Endodermal cell (in vitro differentiated cells): ENCODE measurements around the gene RNASE11. TPM values are rescaled to one million over a fixed set of nuclear protein-coding genes. Genes with fewer than 3 reads are reported as not detected.

Experiments used
- DNase-seq: peaks from one replicate; pipeline ENCODE4 v3.0.0-alpha.2; 2017
- H3K27ac ChIP-seq: 2 replicates; pipeline ENCODE4 v1.5.1; 2013; ENCODE audit warnings: mild to moderate bottlenecking, low read depth, low read length, moderate library complexity
- H3K27me3 ChIP-seq: 2 replicates; pipeline ENCODE4 v1.6.1; 2013; ENCODE audit warnings: mild to moderate bottlenecking, low read length, moderate library complexity; ENCODE audit not compliant: insufficient read depth, control insufficient read depth, poor library complexity, severe bottlenecking
- H3K36me3 ChIP-seq: 2 replicates; pipeline ENCODE4 v1.7.0; 2013; ENCODE audit warnings: mild to moderate bottlenecking, low read length, moderate library complexity; ENCODE audit not compliant: control insufficient read depth, insufficient read depth
- H3K4me1 ChIP-seq: one replicate; pipeline ENCODE4 v1.7.0; 2013; ENCODE audit warnings: low read length; ENCODE audit not compliant: control insufficient read depth, insufficient read depth
- H3K4me3 ChIP-seq: 2 replicates; pipeline ENCODE4 v1.5.1; 2013; ENCODE audit warnings: mild to moderate bottlenecking, low read length, moderate library complexity
- H3K9ac ChIP-seq: 2 replicates; pipeline ENCODE4 v1.6.1; 2013; ENCODE audit warnings: mild to moderate bottlenecking, low read length, moderate library complexity; ENCODE audit not compliant: poor library complexity, severe bottlenecking; ENCODE audit errors: extremely low read depth
- H3K9me3 ChIP-seq: 2 replicates; pipeline ENCODE4 v1.6.1; 2013; ENCODE audit warnings: mild to moderate bottlenecking, low read length, moderate library complexity; ENCODE audit not compliant: control insufficient read depth
- H3K27ac Mint-ChIP-seq: 2 replicates; pipeline ENCODE4 v1.8.0; 2020; ENCODE audit warnings: mixed read lengths
- H3K27me3 Mint-ChIP-seq: 2 replicates; pipeline ENCODE4 v1.8.0; 2021; ENCODE audit warnings: mild to moderate bottlenecking, mixed read lengths; ENCODE audit not compliant: insufficient read depth
- H3K36me3 Mint-ChIP-seq: 2 replicates; pipeline ENCODE4 v1.8.0; 2020; ENCODE audit warnings: low read depth, mixed read lengths
- H3K4me1 Mint-ChIP-seq: 2 replicates; pipeline ENCODE4 v1.8.0; 2020; ENCODE audit warnings: mixed read lengths
- H3K4me3 Mint-ChIP-seq: 2 replicates; pipeline ENCODE4 v1.8.0; 2020; ENCODE audit warnings: mild to moderate bottlenecking, moderate library complexity, mixed read lengths
- H3K9me3 Mint-ChIP-seq: 2 replicates; pipeline ENCODE4 v1.8.0; 2020; ENCODE audit warnings: mild to moderate bottlenecking, mixed read lengths
- CTCF ChIP-seq: fragments of 200-600 bp; sonication (generic); conservative IDR thresholded peaks from 2 replicates; pipeline ENCODE4 v1.5.0; 2021; ENCODE audit warnings: antibody characterized with exemption, mild to moderate bottlenecking
- WGBS, 2 experiments: methylation state at CpG; one replicate each; pipeline versions ENCODE4 v1.1.5 to v1.1.7; 2013; ENCODE audit warnings: missing lambda C conversion rate in 2 of 2, mixed read lengths in 1 of 2; ENCODE audit not compliant: insufficient coverage in 1 of 2, insufficient read length in 1 of 2; 5-methylcytosine and 5-hydroxymethylcytosine counted together
- total RNA-seq, 2 donors: library from RNA; stranded (reverse); fragmentation: NEBNext Ultra II Directional in 1 of 2; extraction: Animal tissue kit (Norgen Biotek cat#: 25700) in 1 of 2; gene quantifications; 2 replicates in 1 of 2; 3 replicates in 1 of 2; pipeline ENCODE4 v1.2.1, GENCODE V29; 2021

RNASE11 gene
- total RNA-seq, 2 donors from 2014 or later, result not detected

- Histone ChIP-seq H3K36me3 (no peaks in the 10 kb centered on the region), H3K27ac (no peak overlapping the region), H3K4me3 (no peak overlapping the region), H3K27me3 (no peaks in the 10 kb centered on the region), H3K9me3 (no peaks in the 10 kb centered on the region), H3K4me1 (peaks cover 7% of the 10 kb centered on the region), H3K9ac (no peak overlapping the region)
- Mint-ChIP-seq H3K27me3 (no peaks in the 10 kb centered on the region), H3K36me3 (no peaks in the 10 kb centered on the region), H3K27ac (no peak overlapping the region), H3K9me3 (no peaks in the 10 kb centered on the region), H3K4me1 (peaks cover 10% of the 10 kb centered on the region), H3K4me3 (no peak overlapping the region)
- DNase-seq, result no peak
- TF ChIP-seq CTCF, result no peak
- WGBS, 2 experiments, result 93 to 96% methylated on average over 10 of the region's 10 CpGs
These were observed 39.2 kb downstream of the RNASE11 start for GRCh38 chr14:20548414-20549158.

GRCh38 chr14:20546877-20547276, 40.9 kb downstream of the RNASE11 start:
- WGBS, 2 experiments, result 90% methylated on average over 2 of the region's 3 CpGs; no CpG with 5 or more reads in 1 of the 2 experiments
- TF ChIP-seq CTCF, result no peak

GRCh38 chr14:20539906-20540305, 47.9 kb downstream of the RNASE11 start:
- Histone ChIP-seq H3K4me1 (no peaks in the 10 kb centered on the region), H3K9me3 (no peaks in the 10 kb centered on the region), H3K27me3 (no peaks in the 10 kb centered on the region), H3K9ac (no peak overlapping the region), H3K36me3 (no peaks in the 10 kb centered on the region), H3K27ac (no peak overlapping the region), H3K4me3 (no peak overlapping the region)
- Mint-ChIP-seq H3K27ac (no peak overlapping the region), H3K27me3 (no peaks in the 10 kb centered on the region), H3K9me3 (no peaks in the 10 kb centered on the region), H3K4me3 (no peak overlapping the region), H3K4me1 (no peaks in the 10 kb centered on the region), H3K36me3 (no peaks in the 10 kb centered on the region)
- WGBS, 2 experiments, result 92 to 100% methylated on average over 4 of the region's 4 CpGs
- no peak for TF ChIP-seq CTCF
- DNase-seq, result no peak

More at GRCh38 chr14:20546877-20547276, 40.9 kb downstream of the RNASE11 start:
- Mint-ChIP-seq H3K4me3 (no peak overlapping the region), H3K4me1 (peaks cover 10% of the 10 kb centered on the region), H3K27me3 (no peaks in the 10 kb centered on the region), H3K27ac (peak overlapping the region; percentile 54), H3K36me3 (no peaks in the 10 kb centered on the region), H3K9me3 (no peaks in the 10 kb centered on the region)
- Histone ChIP-seq H3K9ac (no peak overlapping the region), H3K9me3 (no peaks in the 10 kb centered on the region), H3K27me3 (no peaks in the 10 kb centered on the region), H3K4me3 (no peak overlapping the region), H3K4me1 (peaks cover 7% of the 10 kb centered on the region), H3K36me3 (no peaks in the 10 kb centered on the region), H3K27ac (no peak overlapping the region)
- DNase-seq, result no peak

Other genes with a start within 250 kb of the RNASE11 start
- gene PARP2, start 244.4 kb downstream of the RNASE11 start, total RNA-seq, result 10 to 100 TPM; 36.1 to 63.7 TPM
- gene TEP1, start 174.5 kb downstream of the RNASE11 start, total RNA-seq, result 10 to 100 TPM; 33.8 to 34.0 TPM
- under 1 TPM in 1 of 2 donors, not detected in 1; 0.09 TPM for gene KLHL33, start 151.8 kb downstream of the RNASE11 start, total RNA-seq
- gene OSGEP, start 133.2 kb downstream of the RNASE11 start, total RNA-seq, result 10 to 100 TPM; 44.3 to 50.7 TPM
- gene APEX1, start 132.8 kb downstream of the RNASE11 start, total RNA-seq, result 100 to 1,000 TPM; 228 to 249 TPM
- 10 to 100 TPM; 32.1 to 38.1 TPM for gene PIP4P1, start 126.6 kb downstream of the RNASE11 start, total RNA-seq
- gene PNP, start 118.6 kb downstream of the RNASE11 start, total RNA-seq, result 10 to 100 TPM; 52.8 to 59.8 TPM
- 1 to 10 TPM in 1 of 2 donors, under 1 TPM in 1; 0.60 to 1.1 TPM for gene RNASE10, start 82.5 kb downstream of the RNASE11 start, total RNA-seq
- not detected for gene RNASE9, start 27.0 kb downstream of the RNASE11 start, total RNA-seq
- not detected for gene RNASE12, start 3.4 kb upstream of the RNASE11 start, total RNA-seq
- gene OR6S1, start 53.7 kb upstream of the RNASE11 start, total RNA-seq, result not detected
- gene RNASE4, start 96.6 kb upstream of the RNASE11 start, total RNA-seq, result 1 to 10 TPM in 1 of 2 donors, under 1 TPM in 1; 0.73 to 1.6 TPM
- 1 to 10 TPM; 2.6 to 3.4 TPM for gene ANG, start 100.8 kb upstream of the RNASE11 start, total RNA-seq
- not detected for gene EDDM3A, start 157.9 kb upstream of the RNASE11 start, total RNA-seq
- not detected for gene EDDM3B, start 180.4 kb upstream of the RNASE11 start, total RNA-seq
- not detected for gene RNASE6, start 193.3 kb upstream of the RNASE11 start, total RNA-seq
- gene RNASE1, start 214.8 kb upstream of the RNASE11 start, total RNA-seq, result 10 to 100 TPM in 1 of 2 donors, 1 to 10 TPM in 1; 9.9 to 10.7 TPM